Right lobe of liver (tissue), 4 donors: Measurements from ENCODE around the gene TNFRSF14.

Source experiments
- CTCF ChIP-seq, 4 donors: fragments of 200-600 bp in 3 of 4; fragments of 450-650 bp in 1 of 4; IDR thresholded peaks; one replicate each; pipeline versions ENCODE4 v1.5.1 to v1.8.0; 2016 to 2022; ENCODE audit warnings: antibody characterized with exemption in 4 of 4, mild to moderate bottlenecking in 2 of 4
- POLR2A ChIP-seq: fragments of 450-650 bp; IDR thresholded peaks from one replicate; pipeline ENCODE4 v1.6.1; 2017; ENCODE audit warnings: antibody characterized with exemption, mild to moderate bottlenecking
- donor health status: DM: no; HTN: no; CAD: no.
- donor health status: DM: no; HTN: no; CAD: no.
- donor health status: DM: no; HTN: yes; CAD: no.

DNA sequence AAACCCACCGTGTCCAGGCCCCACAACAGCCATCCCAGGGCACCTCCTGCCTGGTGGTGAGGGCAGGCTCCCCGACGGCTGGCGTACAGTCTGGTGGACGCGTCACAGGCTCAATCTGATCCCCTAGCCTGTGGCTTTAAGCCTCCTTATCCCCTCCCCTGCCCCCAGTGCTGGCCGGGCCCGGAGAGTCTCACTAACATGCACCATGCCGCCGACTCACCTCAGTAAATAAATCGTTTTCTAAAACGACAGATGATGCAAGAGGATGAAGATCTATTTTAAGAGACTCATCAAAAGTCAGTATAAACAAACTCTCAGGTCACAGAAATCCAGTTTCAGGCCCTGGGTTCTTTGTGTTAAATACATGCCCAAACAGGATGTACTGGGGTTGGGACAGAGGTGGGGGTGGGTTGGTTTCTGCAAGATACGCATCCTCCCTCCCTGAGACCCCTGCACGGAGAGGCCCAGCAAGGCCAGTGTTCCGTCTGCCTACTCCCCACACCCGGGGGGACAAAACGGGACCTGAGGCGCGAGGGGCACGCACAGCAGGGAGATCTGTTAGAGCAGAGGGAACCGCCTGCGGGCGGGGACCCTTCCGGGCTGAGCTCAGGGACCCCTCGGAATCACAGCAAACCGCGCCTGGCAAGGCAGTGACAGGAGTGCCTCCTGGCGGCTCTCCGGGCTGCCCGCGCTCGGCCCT is 32.8 kb upstream of the TNFRSF14 start:
- TF ChIP-seq CTCF (IDR thresholded peaks at IDR 0.05) (no peak), POLR2A (no peak)
